ENCODE results near the gene C14orf132. TPM values are rescaled to one million over a fixed set of nuclear protein-coding genes. Genes with fewer than 3 reads are reported as not detected.

C14orf132 gene
- total RNA-seq, 4 donors from 2014 or later = 2.7 to 3.7 (median 3.0) TPM

DNA sequence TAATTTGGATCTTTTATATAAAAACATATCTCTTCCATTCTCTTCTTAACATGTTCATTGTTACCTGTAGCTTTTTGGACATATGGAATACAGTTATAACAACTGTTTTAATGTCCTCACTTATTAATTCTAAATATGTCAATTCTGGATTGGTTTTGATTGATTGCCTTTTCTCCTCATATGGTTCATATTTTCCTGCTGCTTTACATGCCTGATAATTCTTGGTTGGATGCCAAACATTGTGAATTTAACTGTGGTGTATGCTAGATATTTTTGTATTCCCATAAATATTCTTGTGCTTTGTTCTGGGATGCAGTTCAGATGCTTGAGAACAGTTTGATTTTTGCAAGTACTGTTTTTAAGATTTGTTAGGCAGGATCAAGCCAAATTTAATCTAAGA, 10.8 kb downstream of the C14orf132 start:
- Histone ChIP-seq H3K4me1 (no peaks in the 10 kb centered on the region), H3K4me3 (replicated peaks in 1 of 3) (no peak overlapping the region), H3K27me3 (no peaks in the 10 kb centered on the region), H3K9me3 (no peaks in the 10 kb centered on the region), H3K36me3 (no peaks in the 10 kb centered on the region), H3K27ac (no peak overlapping the region)
- intact Hi-C loops (cut with DNase I) = no loop called here
- DNase-seq = no peak
- no peak for TF ChIP-seq POLR2A (IDR thresholded peaks at IDR 0.05)
- TF ChIP-seq CTCF (IDR thresholded peaks at IDR 0.05) = no peak

DNA sequence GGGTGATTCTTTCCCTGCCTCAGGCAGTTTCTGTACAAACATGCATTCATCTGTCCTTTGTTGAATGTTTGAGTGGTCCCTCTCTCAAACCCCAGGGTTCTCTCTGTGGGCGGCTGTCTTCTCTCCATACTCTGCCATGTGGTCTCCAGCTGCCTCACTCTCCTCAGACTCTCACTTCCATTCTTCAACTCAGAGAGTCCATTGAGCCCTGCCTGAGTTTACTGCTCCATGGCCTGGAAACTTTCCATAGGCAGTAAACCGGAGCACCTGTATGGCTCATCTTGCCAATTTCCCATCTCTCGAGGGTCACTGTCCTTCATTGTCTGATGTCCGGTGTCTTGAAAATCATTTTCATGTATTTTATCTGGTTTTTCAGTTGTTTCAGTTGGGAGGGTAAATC, 11.3 kb downstream of the C14orf132 start:
- Histone ChIP-seq H3K4me3 (replicated peaks in 1 of 3) (no peak overlapping the region), H3K27me3 (no peaks in the 10 kb centered on the region), H3K4me1 (no peaks in the 10 kb centered on the region), H3K27ac (no peak overlapping the region), H3K36me3 (no peaks in the 10 kb centered on the region), H3K9me3 (no peaks in the 10 kb centered on the region)
- 91% methylated on average over 4 of the region's 4 CpGs for WGBS, 2 donors
- TF ChIP-seq POLR2A (IDR thresholded peaks at IDR 0.05) (no peak), CTCF (IDR thresholded peaks at IDR 0.05) (no peak)
- DNase-seq = no peak
- intact Hi-C loops (cut with DNase I) = no loop called here

- 92 to 96% methylated on average over 2 to 3 of the region's 3 CpGs for WGBS, 2 donors
- no peaks in the 10 kb centered on the region for H3K9me3 ChIP-seq
- DNase-seq = no peak
- H3K27me3 ChIP-seq = no peaks in the 10 kb centered on the region
- H3K36me3 ChIP-seq = no peaks in the 10 kb centered on the region
- TF ChIP-seq CTCF (IDR thresholded peaks at IDR 0.05) (no peak), POLR2A (IDR thresholded peaks at IDR 0.05) (no peak)
- no peak overlapping the region for H3K4me3 ChIP-seq (replicated peaks in 1 of 3)
- H3K27ac ChIP-seq = no peak overlapping the region
- H3K4me1 ChIP-seq = no peaks in the 10 kb centered on the region
- intact Hi-C loops (cut with DNase I) = no loop called here
Measured at GRCh38 chr14:96051231-96051630, 12.1 kb downstream of the C14orf132 start.

- intact Hi-C loops (cut with DNase I) = no loop called here
- no peak overlapping the region for H3K4me3 ChIP-seq (replicated peaks in 1 of 3)
- no peaks in the 10 kb centered on the region for H3K36me3 ChIP-seq
- no peak overlapping the region for H3K27ac ChIP-seq
- WGBS, 2 donors = 75 to 81% methylated on average over 12 to 14 of the region's 14 CpGs
- H3K9me3 ChIP-seq = no peaks in the 10 kb centered on the region
- H3K4me1 ChIP-seq = no peaks in the 10 kb centered on the region
- H3K27me3 ChIP-seq = no peaks in the 10 kb centered on the region
- no peak for DNase-seq
- TF ChIP-seq CTCF (IDR thresholded peaks at IDR 0.05) (no peak), POLR2A (IDR thresholded peaks at IDR 0.05) (no peak)
Measured at GRCh38 chr14:96051642-96052540, 12.7 kb downstream of the C14orf132 start.

DNA sequence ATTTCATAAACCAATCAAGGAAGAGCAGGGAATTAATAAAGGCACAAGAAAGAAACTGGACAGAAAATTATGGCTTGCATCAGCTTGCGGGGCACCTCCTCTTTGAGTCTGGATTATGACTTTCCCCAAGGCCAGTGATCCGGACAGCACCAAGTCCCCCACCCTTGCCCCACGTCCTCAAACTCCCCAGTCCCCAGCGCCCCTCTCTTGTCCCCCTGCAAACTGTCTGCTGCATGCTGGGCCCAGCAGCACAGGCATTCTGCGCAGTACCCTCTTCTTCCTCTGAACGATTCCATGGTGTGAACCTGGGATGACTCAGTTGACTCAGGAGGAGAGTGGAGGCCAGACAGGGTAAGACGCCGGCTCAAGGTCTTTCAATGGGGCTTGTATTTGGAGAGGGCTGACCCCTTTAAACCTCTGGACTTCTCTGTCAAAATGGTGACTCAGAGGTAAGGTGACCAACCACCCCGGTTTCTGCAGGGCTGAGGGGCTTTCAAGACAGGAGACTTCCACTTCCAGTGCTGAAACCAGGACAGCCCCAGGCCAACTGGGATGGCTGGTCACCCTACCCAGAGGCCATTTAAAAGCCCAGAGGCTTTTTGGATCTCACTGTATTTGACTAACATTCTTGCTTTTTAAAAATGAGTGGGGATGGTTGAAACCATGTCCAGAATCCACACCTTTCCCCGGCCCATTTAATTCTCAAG, 13.5 kb downstream of the C14orf132 start:
- H3K9me3 ChIP-seq = no peaks in the 10 kb centered on the region
- DNase-seq = no peak
- H3K27me3 ChIP-seq = no peaks in the 10 kb centered on the region
- no peak overlapping the region for H3K4me3 ChIP-seq (replicated peaks in 1 of 3)
- intact Hi-C loops (cut with DNase I) = no loop called here
- TF ChIP-seq CTCF (IDR thresholded peaks at IDR 0.05) = no peak
- TF ChIP-seq POLR2A (IDR thresholded peaks at IDR 0.05) = no peak
- WGBS, 2 donors = 85 to 88% methylated on average over 10 of the region's 10 CpGs
- H3K4me1 ChIP-seq = no peaks in the 10 kb centered on the region
- no peaks in the 10 kb centered on the region for H3K36me3 ChIP-seq
- no peak overlapping the region for H3K27ac ChIP-seq
